ENCODE measurements around the gene ADAMTS1.

ADAMTS1 gene

DNA sequence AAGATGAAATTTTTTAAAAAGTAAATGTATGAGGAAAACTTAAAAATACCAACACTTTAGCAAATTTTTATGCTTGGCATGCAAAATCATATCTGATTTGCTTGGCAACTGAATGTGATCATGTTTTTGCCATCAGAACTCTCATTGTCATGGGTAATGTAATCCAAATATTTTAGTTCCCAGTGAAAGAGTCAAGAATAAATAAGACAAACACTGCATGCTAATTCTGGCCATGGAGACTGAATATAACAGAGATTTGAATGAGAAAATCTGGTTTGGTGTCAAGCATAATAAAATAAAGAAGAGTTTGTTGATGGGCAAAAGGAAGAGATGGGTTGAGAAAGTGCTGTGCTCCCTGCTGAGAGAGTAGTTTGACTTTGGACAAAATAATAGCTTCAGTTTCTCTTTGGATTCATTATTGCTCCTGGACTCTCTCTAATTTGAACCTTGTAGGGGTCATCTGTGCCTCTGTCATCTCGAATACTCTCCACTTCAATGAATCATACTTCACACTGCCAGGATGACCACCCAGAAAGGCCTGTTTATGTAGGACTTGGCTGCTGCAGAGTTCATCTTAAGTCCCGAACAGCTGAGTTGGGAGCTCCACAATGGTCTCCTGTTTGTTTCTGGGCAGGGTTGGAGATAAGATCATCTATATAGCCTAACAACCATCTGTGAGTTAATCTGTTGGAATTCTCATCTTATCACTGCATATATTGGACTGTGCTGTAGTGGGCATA is 34.4 kb downstream of the ADAMTS1 start:
- Histone ChIP-seq H3K9ac (ENCODE audit: low read length) (no peak overlapping the region), H3K36me3 (ENCODE audit: low read length) (no peaks in the 10 kb centered on the region), H3K9me3 (ENCODE audit: insufficient read depth, low read length) (0 out of 2 replicates have a peak, but pooled peaks cover 4% of the 10 kb centered on the region), H3K27me3 (ENCODE audit: low read length) (no peaks in the 10 kb centered on the region), H4K20me1 (ENCODE audit: low read depth, low read length) (no peaks in the 10 kb centered on the region), H3F3A (ENCODE audit: insufficient read depth) (no peaks in the 10 kb centered on the region), H2AFZ (ENCODE audit: low read depth, low read length, severe bottlenecking) (no peak overlapping the region), H3K79me2 (ENCODE audit: insufficient read depth, low read length) (no peaks in the 10 kb centered on the region), H3K4me2 (ENCODE audit: low read depth, low read length, poor library complexity, severe bottlenecking) (no peak overlapping the region), H3K27ac (ENCODE audit: low read depth, low read length) (no peak overlapping the region), H3K9me2 (replicated peaks; ENCODE audit: insufficient read depth, low read length) (no peaks in the 10 kb centered on the region), H3K4me3 (ENCODE audit: insufficient read depth, low read length, poor library complexity, severe bottlenecking) (no peak overlapping the region)
- TF ChIP-seq EZH2phosphoT487 (conservative IDR thresholded peaks at IDR 0.05; ENCODE audit: low read length): no peak
- TF ChIP-seq, protein P1, sequence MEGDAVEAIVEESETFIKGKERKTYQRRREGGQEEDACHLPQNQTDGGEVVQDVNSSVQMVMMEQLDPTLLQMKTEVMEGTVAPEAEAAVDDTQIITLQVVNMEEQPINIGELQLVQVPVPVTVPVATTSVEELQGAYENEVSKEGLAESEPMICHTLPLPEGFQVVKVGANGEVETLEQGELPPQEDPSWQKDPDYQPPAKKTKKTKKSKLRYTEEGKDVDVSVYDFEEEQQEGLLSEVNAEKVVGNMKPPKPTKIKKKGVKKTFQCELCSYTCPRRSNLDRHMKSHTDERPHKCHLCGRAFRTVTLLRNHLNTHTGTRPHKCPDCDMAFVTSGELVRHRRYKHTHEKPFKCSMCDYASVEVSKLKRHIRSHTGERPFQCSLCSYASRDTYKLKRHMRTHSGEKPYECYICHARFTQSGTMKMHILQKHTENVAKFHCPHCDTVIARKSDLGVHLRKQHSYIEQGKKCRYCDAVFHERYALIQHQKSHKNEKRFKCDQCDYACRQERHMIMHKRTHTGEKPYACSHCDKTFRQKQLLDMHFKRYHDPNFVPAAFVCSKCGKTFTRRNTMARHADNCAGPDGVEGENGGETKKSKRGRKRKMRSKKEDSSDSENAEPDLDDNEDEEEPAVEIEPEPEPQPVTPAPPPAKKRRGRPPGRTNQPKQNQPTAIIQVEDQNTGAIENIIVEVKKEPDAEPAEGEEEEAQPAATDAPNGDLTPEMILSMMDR (IDR thresholded peaks at IDR 0.05; ENCODE audit: insufficient read depth, low read length, poor library complexity, severe bottlenecking): no peak

DNA sequence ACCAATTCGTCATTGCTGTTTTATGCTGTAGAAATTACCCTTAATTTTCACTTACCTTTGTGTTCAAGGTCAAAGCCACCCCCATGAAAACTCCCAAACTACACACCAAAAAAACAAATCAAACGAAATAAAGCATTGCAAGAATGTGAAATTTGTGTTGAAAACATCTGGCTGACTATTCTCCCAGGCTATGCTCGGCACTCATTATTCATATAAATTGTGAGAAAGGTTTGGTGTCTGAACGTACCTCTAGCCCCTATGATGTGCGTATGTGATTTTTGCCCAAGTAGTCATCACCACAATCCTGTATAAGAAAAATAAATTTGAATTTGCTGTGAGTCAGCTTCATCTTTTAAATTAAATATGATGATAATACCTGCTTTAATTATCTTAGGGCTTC is 34.9 kb downstream of the ADAMTS1 start:
- Histone ChIP-seq H3K9ac (ENCODE audit: low read length) (no peak overlapping the region), H3K27ac (ENCODE audit: low read depth, low read length) (no peak overlapping the region), H4K20me1 (ENCODE audit: low read depth, low read length) (no peaks in the 10 kb centered on the region), H3K79me2 (ENCODE audit: insufficient read depth, low read length) (no peaks in the 10 kb centered on the region), H3K9me3 (ENCODE audit: insufficient read depth, low read length) (0 out of 2 replicates have a peak, but pooled peaks cover 4% of the 10 kb centered on the region), H3K36me3 (ENCODE audit: low read length) (no peaks in the 10 kb centered on the region), H3K9me2 (replicated peaks; ENCODE audit: insufficient read depth, low read length) (no peaks in the 10 kb centered on the region), H3K4me2 (ENCODE audit: low read depth, low read length, poor library complexity, severe bottlenecking) (no peak overlapping the region), H3K27me3 (ENCODE audit: low read length) (no peaks in the 10 kb centered on the region), H2AFZ (ENCODE audit: low read depth, low read length, severe bottlenecking) (no peak overlapping the region), H3F3A (ENCODE audit: insufficient read depth) (no peaks in the 10 kb centered on the region), H3K4me3 (ENCODE audit: insufficient read depth, low read length, poor library complexity, severe bottlenecking) (no peak overlapping the region)
- TF ChIP-seq, protein P1 (IDR thresholded peaks at IDR 0.05; ENCODE audit: insufficient read depth, low read length, poor library complexity, severe bottlenecking): no peak
- TF ChIP-seq EZH2phosphoT487 (conservative IDR thresholded peaks at IDR 0.05; ENCODE audit: low read length): no peak

DNA sequence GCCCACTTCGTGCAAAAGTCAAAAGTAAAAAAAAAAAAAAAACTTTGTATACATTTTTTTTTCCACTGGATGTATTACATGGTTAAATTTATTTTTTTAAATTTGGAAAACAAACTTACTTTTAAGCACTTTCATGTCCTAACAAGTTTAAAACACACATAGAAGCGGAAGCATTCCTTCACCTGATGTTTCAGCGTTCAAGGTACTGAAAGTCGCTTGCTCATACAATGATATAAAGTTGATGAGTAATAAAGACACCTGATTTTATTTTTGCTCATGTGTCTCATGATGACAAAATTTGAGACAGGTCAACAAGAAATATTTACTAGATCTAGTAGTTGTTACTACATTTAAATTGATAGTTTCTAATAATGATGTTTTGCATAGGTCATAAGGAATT is 35.5 kb downstream of the ADAMTS1 start:
- Histone ChIP-seq H3K9me3 (ENCODE audit: insufficient read depth, low read length) (0 out of 2 replicates have a peak, but pooled peaks cover 4% of the 10 kb centered on the region), H3K9me2 (replicated peaks; ENCODE audit: insufficient read depth, low read length) (no peaks in the 10 kb centered on the region), H2AFZ (ENCODE audit: low read depth, low read length, severe bottlenecking) (no peak overlapping the region), H3K36me3 (ENCODE audit: low read length) (no peaks in the 10 kb centered on the region), H3K79me2 (ENCODE audit: insufficient read depth, low read length) (no peaks in the 10 kb centered on the region), H3K9ac (ENCODE audit: low read length) (no peak overlapping the region), H3K4me3 (ENCODE audit: insufficient read depth, low read length, poor library complexity, severe bottlenecking) (no peak overlapping the region), H3K4me2 (ENCODE audit: low read depth, low read length, poor library complexity, severe bottlenecking) (no peak overlapping the region), H3K27me3 (ENCODE audit: low read length) (no peaks in the 10 kb centered on the region), H3K27ac (ENCODE audit: low read depth, low read length) (no peak overlapping the region), H3F3A (ENCODE audit: insufficient read depth) (no peaks in the 10 kb centered on the region), H4K20me1 (ENCODE audit: low read depth, low read length) (no peaks in the 10 kb centered on the region)
- no peak for TF ChIP-seq EZH2phosphoT487 (conservative IDR thresholded peaks at IDR 0.05; ENCODE audit: low read length)
- TF ChIP-seq, protein P1 (IDR thresholded peaks at IDR 0.05; ENCODE audit: insufficient read depth, low read length, poor library complexity, severe bottlenecking): no peak

Measured in SU-DHL-6 (cell line).